LNCaP clone FGC (cell line): Measurements from ENCODE around the gene JPH2.

Source experiments
- DNase-seq: peaks from one replicate; pipeline ENCODE4 v3.0.0-alpha.2; 2011; ENCODE audit warnings: low read depth
- H3K4me3 ChIP-seq: 2 replicates; pipeline ENCODE4 v1.5.1; 2011; ENCODE audit warnings: mild to moderate bottlenecking, low read depth, low read length, control low read depth
- TF ChIP-seq, protein P1 (sequence below): IDR thresholded peaks from 2 replicates; pipeline ENCODE4 v1.5.1; 2012; ENCODE audit warnings: mild to moderate bottlenecking; ENCODE audit not compliant: control insufficient read depth, insufficient read depth; ENCODE audit errors: extremely low read depth

Gene JPH2

GRCh38 chr20:44111712-44112335 lies 75.2 kb downstream of the JPH2 start:
- DNase-seq, result no peak
- H3K4me3 ChIP-seq, result no peak overlapping the region
- TF ChIP-seq, protein P1, sequence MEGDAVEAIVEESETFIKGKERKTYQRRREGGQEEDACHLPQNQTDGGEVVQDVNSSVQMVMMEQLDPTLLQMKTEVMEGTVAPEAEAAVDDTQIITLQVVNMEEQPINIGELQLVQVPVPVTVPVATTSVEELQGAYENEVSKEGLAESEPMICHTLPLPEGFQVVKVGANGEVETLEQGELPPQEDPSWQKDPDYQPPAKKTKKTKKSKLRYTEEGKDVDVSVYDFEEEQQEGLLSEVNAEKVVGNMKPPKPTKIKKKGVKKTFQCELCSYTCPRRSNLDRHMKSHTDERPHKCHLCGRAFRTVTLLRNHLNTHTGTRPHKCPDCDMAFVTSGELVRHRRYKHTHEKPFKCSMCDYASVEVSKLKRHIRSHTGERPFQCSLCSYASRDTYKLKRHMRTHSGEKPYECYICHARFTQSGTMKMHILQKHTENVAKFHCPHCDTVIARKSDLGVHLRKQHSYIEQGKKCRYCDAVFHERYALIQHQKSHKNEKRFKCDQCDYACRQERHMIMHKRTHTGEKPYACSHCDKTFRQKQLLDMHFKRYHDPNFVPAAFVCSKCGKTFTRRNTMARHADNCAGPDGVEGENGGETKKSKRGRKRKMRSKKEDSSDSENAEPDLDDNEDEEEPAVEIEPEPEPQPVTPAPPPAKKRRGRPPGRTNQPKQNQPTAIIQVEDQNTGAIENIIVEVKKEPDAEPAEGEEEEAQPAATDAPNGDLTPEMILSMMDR, result no peak

DNA sequence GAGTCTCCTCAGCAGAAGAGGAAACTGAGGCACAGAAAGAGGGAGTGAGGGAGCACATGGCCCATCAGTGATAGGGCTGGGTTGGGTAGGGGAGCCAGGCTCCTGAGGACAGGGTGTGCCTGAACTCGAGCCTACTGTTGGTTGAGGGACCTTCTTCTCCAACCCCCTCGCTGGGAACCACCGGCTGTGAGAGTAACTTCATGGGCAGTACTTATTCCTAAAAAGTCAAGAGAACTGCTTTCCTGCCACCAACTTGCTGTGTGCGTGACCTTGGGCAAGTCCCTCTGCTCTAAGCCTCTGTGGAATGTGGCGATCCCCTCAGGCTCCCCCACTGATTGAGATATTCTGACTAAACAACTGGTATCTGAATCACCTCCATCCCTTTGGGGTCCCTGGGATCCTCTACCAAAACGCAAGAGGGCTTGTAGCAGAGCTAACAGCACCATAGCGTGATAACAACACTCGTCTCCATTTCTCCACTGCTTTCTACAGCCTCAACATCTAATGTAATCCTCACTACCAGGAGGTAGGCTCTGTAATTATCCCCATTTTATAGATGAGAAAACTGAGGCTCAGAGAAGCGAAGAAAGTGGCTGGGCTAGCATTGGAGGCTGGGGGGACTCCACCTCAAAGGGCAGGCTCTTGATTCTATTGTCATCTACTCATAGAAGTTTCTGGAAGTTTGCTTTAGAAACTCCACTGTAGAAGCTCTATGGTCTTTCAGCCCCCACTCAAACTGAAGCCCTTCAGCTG lies 76.0 kb downstream of the JPH2 start:
- H3K4me3 ChIP-seq, result no peak overlapping the region

DNA sequence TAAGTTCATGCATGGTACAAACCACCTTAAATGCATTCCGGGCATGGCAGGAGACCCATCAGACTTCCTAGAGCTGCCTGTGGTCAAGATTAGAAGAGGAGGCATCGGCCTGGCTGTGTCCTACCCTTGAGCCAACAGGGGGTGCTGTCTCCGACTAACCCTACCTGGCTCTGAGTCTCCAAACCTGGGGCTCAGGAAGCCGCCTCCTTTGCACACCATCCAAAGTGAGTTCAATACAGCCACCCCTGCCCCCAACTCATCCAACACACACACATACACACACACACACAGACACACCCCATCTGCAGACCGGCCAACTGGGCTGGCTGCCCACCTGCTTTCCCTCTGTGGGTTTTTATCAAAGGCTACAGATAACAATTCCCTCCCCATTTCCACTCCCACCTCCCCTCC lies 77.0 kb downstream of the JPH2 start:
- TF ChIP-seq, protein P1, result no peak
- H3K4me3 ChIP-seq, result no peak overlapping the region
- DNase-seq, result no peak

More for the DNA sequence above, 76.0 kb downstream of the JPH2 start:
- DNase-seq, result no peak
- TF ChIP-seq, protein P1, result no peak

GRCh38 chr20:44106615-44107014 lies 80.4 kb downstream of the JPH2 start:
- H3K4me3 ChIP-seq, result no peak overlapping the region
- DNase-seq, result no peak
- TF ChIP-seq, protein P1, result no peak

DNA sequence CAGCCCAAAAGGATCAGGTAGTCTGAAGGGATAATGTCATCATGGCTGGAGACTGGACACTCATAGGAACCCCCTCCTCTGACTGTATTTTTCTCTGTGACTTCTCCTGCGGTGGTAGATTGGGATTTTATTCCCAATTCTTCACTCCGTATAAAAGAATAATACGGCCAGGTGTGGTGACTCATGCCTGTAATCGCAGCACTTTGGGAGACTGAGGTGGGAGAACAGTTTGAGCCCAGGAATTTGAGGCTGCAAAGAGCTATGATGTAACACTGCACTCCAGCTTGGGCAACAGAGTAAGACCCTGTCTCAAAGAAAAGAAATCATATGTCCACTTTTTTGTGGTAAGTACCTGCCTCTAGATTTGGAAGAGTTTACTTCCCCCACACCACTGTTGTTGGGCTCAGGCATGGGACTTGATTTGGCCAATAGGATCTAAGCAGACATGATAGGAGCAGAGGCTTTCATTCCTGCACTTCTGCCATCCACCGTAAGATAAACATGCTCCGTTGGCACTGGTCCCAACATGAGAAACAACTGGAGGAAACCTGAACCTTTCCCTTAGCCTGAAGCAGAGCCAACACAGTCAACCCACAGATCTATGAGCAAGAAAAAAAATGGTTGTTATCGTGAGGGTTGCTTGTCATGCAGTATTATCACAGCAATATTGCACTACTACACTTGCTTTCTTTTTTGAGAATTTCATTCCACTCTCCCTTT lies 82.0 kb downstream of the JPH2 start:
- TF ChIP-seq, protein P1, result no peak
- H3K4me3 ChIP-seq, result no peak overlapping the region
- peak; percentile 54 for DNase-seq

DNA sequence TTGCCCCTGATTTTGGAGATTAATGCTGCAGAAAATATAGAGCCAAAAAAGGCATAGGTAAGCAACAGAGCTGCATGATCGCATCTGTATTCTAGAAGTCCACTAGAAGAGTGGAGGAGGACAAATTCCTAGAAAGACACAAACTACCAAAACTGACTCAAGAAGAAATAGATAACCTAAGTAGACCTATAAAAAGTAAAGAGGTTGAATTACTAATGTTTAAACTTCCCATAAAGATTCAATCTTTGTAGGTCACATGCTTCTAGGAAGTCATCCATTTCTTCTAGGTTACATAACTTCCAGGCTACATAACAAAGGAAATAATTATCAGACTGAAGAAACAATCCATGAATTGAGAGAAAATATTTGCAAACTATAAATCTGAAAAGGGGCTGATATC lies 84.4 kb downstream of the JPH2 start:
- no peak for DNase-seq
- no peak overlapping the region for H3K4me3 ChIP-seq
- TF ChIP-seq, protein P1, result no peak
